ENCODE results near the gene TP53. TPM values are rescaled to one million over a fixed set of nuclear protein-coding genes. Genes with fewer than 3 reads are reported as not detected.

The TP53 gene
- total and polyA plus RNA-seq, 2 of the 4 experiments (the other 2 are of a cell fraction): 31.2 to 48.5 TPM

GRCh38 chr17:7716901-7717755, 29.8 kb upstream of the TP53 start, which contains the start of gene DNAH2 (continued):
- TF ChIP-seq CHD1 (IDR thresholded peaks at IDR 0.05; ENCODE audit: low read depth, low read length): no peak
- TF ChIP-seq MAFK (IDR thresholded peaks at IDR 0.05; ENCODE audit: low read depth, low read length): no peak
- TF ChIP-seq RCOR1 (IDR thresholded peaks at IDR 0.05; ENCODE audit: insufficient replicate concordance, low read length): no peak
